OCI-LY1 (cell line): ENCODE data around the gene CREB3L4.

Experiments used
- CTCF ChIP-seq: fragments of 200-600 bp; sonication (generic), shearing (Covaris generic); IDR thresholded peaks from 2 replicates; pipeline ENCODE4 v1.5.1; 2017; ENCODE audit warnings: mild to moderate bottlenecking, antibody characterized with exemption, low read length, moderate library complexity, mixed read lengths
- EZH2 ChIP-seq: fragments of 200-600 bp; sonication (generic), shearing (Covaris generic); IDR thresholded peaks from 2 replicates; pipeline ENCODE4 v1.8.0; 2017; ENCODE audit warnings: borderline replicate concordance, mixed run types, mild to moderate bottlenecking, antibody characterized with exemption, low read length, moderate library complexity, mixed read lengths

- TF ChIP-seq CTCF, result no peak
- no peak for TF ChIP-seq EZH2
These were observed 39.5 kb upstream of the CREB3L4 start for GRCh38 chr1:153928245-153928644.
